UCSD-AML1 (cell line): ENCODE results near the gene BDKRB1.

Experiments
- DNase-seq: peaks from one replicate; lab custom pipeline; 2025; ENCODE audit not compliant: unreplicated experiment; lab: John Stamatoyannopoulos, UW

The BDKRB1 gene

GRCh38 chr14:96277890-96278289, 21.9 kb downstream of the BDKRB1 start:
- no peak for DNase-seq

GRCh38 chr14:96279564-96279963, 23.6 kb downstream of the BDKRB1 start:
- DNase-seq, result no peak

GRCh38 chr14:96280104-96280503, 24.1 kb downstream of the BDKRB1 start:
- DNase-seq, result no peak

- no peak for DNase-seq
Measured at GRCh38 chr14:96281486-96281885, 25.5 kb downstream of the BDKRB1 start.

DNA sequence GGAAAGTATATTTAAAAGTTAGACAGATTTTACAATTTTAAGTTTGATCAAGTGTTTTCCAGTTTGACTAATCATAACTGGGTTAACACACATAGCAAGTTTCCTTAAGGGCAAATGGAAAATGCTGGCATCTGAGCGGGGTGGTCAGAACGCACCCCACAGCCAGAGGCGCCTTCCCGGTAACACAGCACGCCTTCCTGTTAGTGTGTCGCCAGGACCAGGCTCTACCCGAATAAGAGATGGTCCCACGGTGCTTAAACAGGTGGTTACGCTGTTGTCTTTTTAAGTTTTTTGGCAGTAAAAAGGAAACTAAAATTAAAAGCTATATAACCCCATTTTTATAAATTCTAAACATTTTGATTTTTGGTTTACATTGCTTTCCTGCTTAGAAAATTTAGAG, 28.0 kb downstream of the BDKRB1 start:
- no peak for DNase-seq

GRCh38 chr14:96284430-96284829, 28.4 kb downstream of the BDKRB1 start:
- DNase-seq, result no peak

DNA sequence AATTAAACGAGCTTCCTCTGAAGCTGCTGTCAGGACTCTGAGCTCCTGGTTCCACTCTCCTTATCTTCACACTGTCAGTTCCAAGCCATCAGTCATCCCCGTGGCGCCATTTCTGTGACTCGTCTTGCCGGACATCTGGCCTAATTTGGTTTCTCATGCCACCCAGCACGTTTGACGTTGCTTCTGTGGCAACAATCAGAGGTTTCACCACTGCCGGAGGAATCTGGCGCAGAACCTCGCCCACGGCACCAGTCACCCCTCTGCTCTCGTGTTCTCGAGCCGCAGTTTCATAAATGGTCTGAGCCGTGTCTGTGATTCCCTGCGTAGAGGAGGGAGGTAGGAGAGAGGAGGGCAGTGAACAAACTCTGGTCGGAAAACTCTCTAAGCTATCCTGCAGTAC, 29.7 kb downstream of the BDKRB1 start:
- no peak for DNase-seq

GRCh38 chr14:96286251-96286650, 30.2 kb downstream of the BDKRB1 start:
- no peak for DNase-seq

DNA sequence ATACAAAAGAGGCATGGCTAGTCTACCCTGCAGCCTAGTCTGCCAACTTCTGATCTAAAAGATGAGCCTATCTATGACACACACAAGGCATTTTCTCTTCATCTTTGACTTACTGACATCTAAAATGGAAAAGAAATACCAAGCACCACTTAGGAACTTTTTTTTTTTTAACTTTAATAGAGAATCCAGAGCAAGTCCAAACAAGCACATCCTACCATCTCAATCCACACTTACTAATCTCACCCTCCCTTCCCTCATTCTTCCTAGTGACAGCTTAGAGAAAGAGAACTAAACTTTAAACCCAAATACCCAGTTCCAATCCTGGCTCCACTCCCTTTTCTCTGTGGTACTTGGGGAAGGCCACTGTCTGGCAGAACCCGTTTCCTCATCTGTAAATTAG, 31.8 kb downstream of the BDKRB1 start:
- DNase-seq, result no peak

DNA sequence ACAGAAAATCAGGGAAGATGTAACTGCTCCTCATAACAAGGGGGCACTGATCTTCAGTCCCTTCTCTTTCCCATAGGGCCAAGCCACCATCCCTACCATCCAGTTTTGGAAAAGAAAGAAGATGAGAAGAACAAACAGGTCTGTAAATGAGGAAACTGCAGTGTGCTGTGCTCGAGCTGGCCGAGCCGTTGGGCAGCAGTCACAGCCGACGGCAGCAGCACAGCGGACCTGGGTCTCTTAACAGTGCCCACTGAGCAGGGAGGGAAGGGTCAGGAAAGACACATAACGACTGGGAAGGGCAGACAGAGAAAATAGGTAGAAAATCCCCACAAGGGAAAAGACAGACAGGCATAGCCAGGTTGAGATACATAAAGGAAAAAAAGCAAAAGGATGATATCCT, 38.2 kb downstream of the BDKRB1 start:
- DNase-seq, result no peak

DNA sequence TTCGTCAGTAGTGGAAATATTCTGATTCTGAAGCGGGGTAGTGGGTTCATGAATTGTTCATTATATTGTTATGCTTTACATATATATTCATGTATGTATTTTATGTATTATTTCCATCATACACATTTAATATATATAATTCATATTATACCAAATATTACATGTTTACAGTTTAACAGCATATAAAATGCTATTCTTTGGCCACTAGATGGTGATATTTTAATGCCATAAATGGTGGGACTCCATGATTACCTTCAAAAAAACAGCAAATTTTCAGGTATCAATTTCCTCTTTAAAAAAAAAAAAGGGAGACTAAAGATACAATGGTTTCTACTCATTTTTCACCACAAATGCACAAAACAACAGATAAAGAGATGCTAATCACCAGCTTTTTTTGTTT, 41.0 kb downstream of the BDKRB1 start:
- DNase-seq, result no peak

GRCh38 chr14:96297997-96298515, 42.0 kb downstream of the BDKRB1 start:
- no peak for DNase-seq

GRCh38 chr14:96299441-96299840, 43.4 kb downstream of the BDKRB1 start:
- no peak for DNase-seq

- DNase-seq, result no peak
Measured at GRCh38 chr14:96303981-96304380, 48.0 kb downstream of the BDKRB1 start.

- no peak for DNase-seq
Measured at GRCh38 chr14:96304956-96305355, 48.9 kb downstream of the BDKRB1 start.

- no peak for DNase-seq
Measured at GRCh38 chr14:96307434-96307833, 51.4 kb downstream of the BDKRB1 start.

- DNase-seq, result no peak
Measured at GRCh38 chr14:96309133-96309895, 53.3 kb downstream of the BDKRB1 start.

DNA sequence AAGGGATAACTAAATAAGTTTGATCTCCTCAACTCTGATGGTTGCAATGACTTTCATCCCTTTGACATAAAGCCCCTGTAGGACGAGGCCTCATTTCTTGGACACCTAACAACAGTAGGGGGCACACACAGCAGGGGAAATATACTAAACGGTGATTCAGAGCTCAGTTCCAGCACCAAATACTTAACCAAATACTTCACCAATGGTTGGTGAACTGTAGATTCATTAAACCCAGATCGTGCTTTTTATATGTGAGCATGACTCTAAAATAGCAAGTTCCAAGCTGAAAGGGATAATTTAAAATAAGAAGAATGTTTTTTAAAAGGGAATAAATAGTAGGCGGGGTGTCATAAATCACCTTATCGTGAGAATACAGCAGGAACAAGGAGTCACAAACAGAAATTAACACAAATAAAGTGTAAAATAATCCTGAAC, 53.9 kb downstream of the BDKRB1 start:
- DNase-seq, result no peak

DNA sequence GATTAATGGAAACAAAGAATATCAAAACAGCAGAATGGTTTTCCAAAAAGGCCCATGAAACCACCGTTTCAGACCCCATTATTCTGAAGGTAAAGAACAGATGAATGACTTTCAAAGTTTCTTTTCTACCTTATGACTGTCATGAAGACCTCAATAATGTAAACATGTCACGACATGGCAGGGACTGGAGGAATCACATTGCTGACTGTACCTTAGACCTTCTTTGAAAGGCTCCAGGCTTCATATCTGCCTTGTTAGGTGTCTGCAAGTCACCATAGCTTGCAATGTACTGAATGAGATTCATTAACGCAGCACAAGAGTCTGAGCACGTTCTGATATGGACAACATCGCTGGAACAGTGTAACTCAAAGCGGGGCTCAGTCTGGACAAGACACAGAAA, 54.9 kb downstream of the BDKRB1 start:
- DNase-seq, result no peak
